Loucy (cell line): ENCODE results near the gene TPCN2.

ENCODE experiments used
- H2AFZ ChIP-seq: fragments of 200-600 bp; sonication (generic); 2 replicates; pipeline ENCODE4 v1.6.0; 2016; ENCODE audit warnings: antibody characterized with exemption, mild to moderate bottlenecking, low read length, moderate library complexity
- H3F3A ChIP-seq: fragments of 200-600 bp; 2 replicates; pipeline ENCODE4 v1.6.0; 2016; ENCODE audit warnings: antibody characterized with exemption, low read depth, mild to moderate bottlenecking
- H3K27me3 ChIP-seq: fragments of 200-600 bp; sonication (generic); 2 replicates; pipeline ENCODE4 v1.6.1; 2014; ENCODE audit warnings: low read length, mild to moderate bottlenecking; ENCODE audit not compliant: insufficient read depth, poor library complexity, severe bottlenecking
- H3K36me3 ChIP-seq: fragments of 200-600 bp; sonication (generic); 2 replicates; pipeline ENCODE4 v1.6.1; 2016; ENCODE audit warnings: low read length; ENCODE audit not compliant: insufficient read depth
- H3K4me1 ChIP-seq: fragments of 200-600 bp; sonication (generic); 2 replicates; pipeline ENCODE4 v1.5.1; 2014; ENCODE audit warnings: low read length, mild to moderate bottlenecking; ENCODE audit not compliant: insufficient read depth, poor library complexity, severe bottlenecking
- H3K4me2 ChIP-seq: fragments of 200-600 bp; sonication (generic); 2 replicates; pipeline ENCODE4 v1.6.0; 2014; ENCODE audit warnings: antibody characterized with exemption, low read length, low read depth, mild to moderate bottlenecking; ENCODE audit not compliant: poor library complexity, severe bottlenecking
- H3K4me3 ChIP-seq: fragments of 200-600 bp; sonication (generic); 2 replicates; pipeline ENCODE4 v1.5.1; 2014; ENCODE audit warnings: low read length, mild to moderate bottlenecking, mixed read lengths; ENCODE audit not compliant: poor library complexity, severe bottlenecking
- H3K79me2 ChIP-seq: fragments of 200-600 bp; sonication (generic); 2 replicates; pipeline ENCODE4 v1.6.1; 2014; ENCODE audit warnings: low read length; ENCODE audit not compliant: insufficient read depth
- H3K9ac ChIP-seq: fragments of 200-600 bp; sonication (generic); 2 replicates; pipeline ENCODE4 v1.6.0; 2014; ENCODE audit warnings: mild to moderate bottlenecking, low read depth, low read length, moderate library complexity; ENCODE audit not compliant: poor library complexity, severe bottlenecking
- H3K9me2 ChIP-seq: fragments of 200-600 bp; sonication (generic); replicated peaks from 2 replicates; pipeline ENCODE4 v1.6.1; 2016; ENCODE audit warnings: low read depth, low read length, mixed read lengths
- H3K9me3 ChIP-seq: fragments of 200-600 bp; sonication (generic); 2 replicates; pipeline ENCODE4 v1.6.1; 2014; ENCODE audit warnings: mild to moderate bottlenecking, antibody characterized with exemption, low read length, low read depth; ENCODE audit not compliant: insufficient read depth
- H4K20me1 ChIP-seq: fragments of 200-600 bp; sonication (generic); 2 replicates; pipeline ENCODE4 v1.6.0; 2014; ENCODE audit warnings: antibody characterized with exemption, low read length, mild to moderate bottlenecking; ENCODE audit not compliant: insufficient read depth, poor library complexity, severe bottlenecking
- EZH2phosphoT487 ChIP-seq: fragments of 200-600 bp; IDR thresholded peaks from 2 replicates; pipeline ENCODE4 v1.6.1; 2018; ENCODE audit warnings: antibody characterized with exemption, mild to moderate bottlenecking, moderate library complexity, borderline replicate concordance
- TF ChIP-seq, protein P1 (sequence below): fragments of 200-600 bp; sonication (generic); conservative IDR thresholded peaks from 2 replicates; pipeline ENCODE4 v1.5.1; 2014; ENCODE audit warnings: mild to moderate bottlenecking, antibody characterized with exemption, low read length

The TPCN2 gene

DNA sequence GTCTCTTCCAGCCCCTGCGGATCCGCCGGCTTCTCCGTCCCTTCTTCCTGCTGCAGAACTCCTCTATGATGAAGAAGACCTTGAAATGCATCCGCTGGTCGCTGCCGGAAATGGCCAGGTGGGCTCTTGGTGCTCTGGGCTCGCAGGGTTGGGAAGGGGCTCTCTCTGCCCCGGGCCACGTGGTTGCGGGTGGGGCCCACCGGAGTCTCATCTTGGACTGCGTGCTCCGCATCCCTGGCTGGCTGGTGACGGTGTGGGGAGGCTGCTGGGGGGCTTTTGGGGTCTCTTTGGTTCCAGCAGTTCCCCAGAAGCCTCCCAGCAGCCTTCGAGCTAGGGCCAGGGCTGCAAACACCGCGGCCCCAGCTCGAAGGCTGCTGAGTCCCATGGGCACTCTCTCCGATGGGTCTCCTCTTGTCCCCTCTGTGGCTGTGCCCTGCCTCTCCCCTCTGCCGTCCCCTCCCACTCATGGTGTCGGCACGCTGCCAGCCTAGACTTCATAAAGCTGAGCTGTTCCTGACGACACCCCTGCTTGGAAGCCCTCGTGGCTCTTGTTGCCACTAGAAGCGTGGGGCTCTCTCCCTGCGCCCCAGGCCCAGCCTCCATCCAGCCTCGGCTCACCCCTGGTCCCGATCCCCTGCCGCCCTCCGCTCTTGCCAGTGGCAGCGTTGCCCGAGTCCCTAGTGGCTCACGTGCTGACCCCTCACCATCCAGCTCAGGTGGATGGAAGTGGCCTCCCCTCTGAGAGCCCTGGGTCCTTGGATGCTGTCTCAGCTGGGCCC lies 14.3 kb downstream of the TPCN2 start:
- peaks cover 2% of the 10 kb centered on the region for H4K20me1 ChIP-seq
- H3K36me3 ChIP-seq = peaks cover 24% of the 10 kb centered on the region; the same call in 1 of the 2 replicates

DNA sequence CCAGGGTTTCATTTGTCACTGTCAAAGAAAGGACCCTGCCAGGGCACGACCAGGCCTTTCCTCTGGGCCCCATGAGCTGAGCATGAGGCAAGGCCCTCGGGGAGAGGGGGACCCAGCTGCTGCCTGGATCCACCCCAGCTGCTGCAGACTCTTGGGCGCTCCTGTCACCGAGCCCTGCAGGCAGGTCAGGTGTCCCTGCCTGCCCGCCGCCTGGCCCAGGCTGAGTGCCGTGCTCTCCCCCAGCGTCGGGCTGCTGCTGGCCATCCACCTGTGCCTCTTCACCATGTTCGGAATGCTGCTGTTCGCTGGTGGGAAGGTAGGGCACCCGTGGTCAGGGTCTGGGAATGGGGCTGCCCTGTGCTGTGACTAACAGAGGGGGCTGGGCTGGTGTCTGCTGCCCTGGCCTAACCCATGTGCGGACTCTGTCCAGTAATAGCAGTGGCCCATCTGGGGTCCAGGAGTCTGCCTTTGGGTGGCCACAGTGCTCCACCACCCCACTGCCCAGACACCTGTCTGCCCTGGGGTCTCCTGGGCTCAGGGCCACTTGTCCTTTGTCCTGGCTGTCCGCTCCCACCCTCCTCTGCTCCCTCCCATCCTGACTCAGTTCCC lies 15.0 kb downstream of the TPCN2 start:
- H3F3A ChIP-seq = no peaks in the 10 kb centered on the region
- H3K36me3 ChIP-seq = peaks cover 25% of the 10 kb centered on the region; the same call in 1 of the 2 replicates
- no peak overlapping the region for H3K4me3 ChIP-seq
- H3K79me2 ChIP-seq = peaks cover 20% of the 10 kb centered on the region; the same call in 1 of the 2 replicates
- TF ChIP-seq, protein P1, sequence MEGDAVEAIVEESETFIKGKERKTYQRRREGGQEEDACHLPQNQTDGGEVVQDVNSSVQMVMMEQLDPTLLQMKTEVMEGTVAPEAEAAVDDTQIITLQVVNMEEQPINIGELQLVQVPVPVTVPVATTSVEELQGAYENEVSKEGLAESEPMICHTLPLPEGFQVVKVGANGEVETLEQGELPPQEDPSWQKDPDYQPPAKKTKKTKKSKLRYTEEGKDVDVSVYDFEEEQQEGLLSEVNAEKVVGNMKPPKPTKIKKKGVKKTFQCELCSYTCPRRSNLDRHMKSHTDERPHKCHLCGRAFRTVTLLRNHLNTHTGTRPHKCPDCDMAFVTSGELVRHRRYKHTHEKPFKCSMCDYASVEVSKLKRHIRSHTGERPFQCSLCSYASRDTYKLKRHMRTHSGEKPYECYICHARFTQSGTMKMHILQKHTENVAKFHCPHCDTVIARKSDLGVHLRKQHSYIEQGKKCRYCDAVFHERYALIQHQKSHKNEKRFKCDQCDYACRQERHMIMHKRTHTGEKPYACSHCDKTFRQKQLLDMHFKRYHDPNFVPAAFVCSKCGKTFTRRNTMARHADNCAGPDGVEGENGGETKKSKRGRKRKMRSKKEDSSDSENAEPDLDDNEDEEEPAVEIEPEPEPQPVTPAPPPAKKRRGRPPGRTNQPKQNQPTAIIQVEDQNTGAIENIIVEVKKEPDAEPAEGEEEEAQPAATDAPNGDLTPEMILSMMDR = no peak
- no peak for TF ChIP-seq EZH2phosphoT487
- no peaks in the 10 kb centered on the region for H3K27me3 ChIP-seq
- H2AFZ ChIP-seq = no peak overlapping the region
- no peaks in the 10 kb centered on the region for H3K9me3 ChIP-seq
- H4K20me1 ChIP-seq = peaks cover 2% of the 10 kb centered on the region
- H3K4me2 ChIP-seq = no peak overlapping the region
- H3K9ac ChIP-seq = no peak overlapping the region
- no peaks in the 10 kb centered on the region for H3K4me1 ChIP-seq
- no peaks in the 10 kb centered on the region for H3K9me2 ChIP-seq

More for the DNA sequence above, 14.3 kb downstream of the TPCN2 start:
- H3K9ac ChIP-seq = no peak overlapping the region
- no peak overlapping the region for H3K4me3 ChIP-seq
- H3K27me3 ChIP-seq = no peaks in the 10 kb centered on the region
- peaks cover 21% of the 10 kb centered on the region; the same call in 1 of the 2 replicates for H3K79me2 ChIP-seq
- no peaks in the 10 kb centered on the region for H3K9me3 ChIP-seq
- TF ChIP-seq EZH2phosphoT487 = no peak
- TF ChIP-seq, protein P1 = no peak
- no peaks in the 10 kb centered on the region for H3K9me2 ChIP-seq
- no peaks in the 10 kb centered on the region for H3F3A ChIP-seq
- peaks cover 5% of the 10 kb centered on the region for H3K4me1 ChIP-seq
- H3K4me2 ChIP-seq = no peak overlapping the region
- H2AFZ ChIP-seq = no peak overlapping the region

DNA sequence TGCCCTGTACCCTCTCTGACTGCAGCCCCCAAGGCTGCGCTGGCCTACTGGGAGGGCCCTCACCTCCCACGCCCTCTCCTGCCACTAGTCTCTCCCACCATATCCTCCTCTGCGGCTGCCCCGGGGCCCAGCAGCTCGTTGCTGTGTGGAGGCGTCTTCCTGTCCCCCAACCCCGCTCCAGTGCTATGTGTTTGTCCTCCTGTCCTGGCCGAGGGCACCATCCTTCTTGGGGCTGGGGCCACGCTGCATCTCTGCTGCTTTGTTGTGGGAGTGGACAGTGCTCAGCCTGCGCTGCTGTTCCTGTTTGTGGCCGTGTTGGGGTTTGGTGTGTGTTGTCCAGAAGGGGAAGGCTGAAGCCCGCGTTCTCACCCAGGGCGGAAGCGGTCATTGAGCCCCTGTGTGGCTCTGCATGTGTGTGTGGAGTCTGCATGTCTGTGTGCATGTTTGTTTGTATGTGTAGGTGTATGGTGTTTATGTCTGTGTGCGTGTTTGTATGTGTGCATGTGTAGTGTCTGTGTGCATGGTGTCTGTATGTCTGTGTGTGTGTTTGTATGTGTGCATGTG lies 15.7 kb downstream of the TPCN2 start:
- Histone ChIP-seq H3K4me2 (no peak overlapping the region), H3K4me1 (no peaks in the 10 kb centered on the region), H3K9me2 (no peaks in the 10 kb centered on the region), H4K20me1 (peaks cover 2% of the 10 kb centered on the region), H3K9me3 (no peaks in the 10 kb centered on the region), H2AFZ (no peak overlapping the region), H3K4me3 (no peak overlapping the region), H3K79me2 (peaks cover 20% of the 10 kb centered on the region; the same call in 1 of the 2 replicates), H3F3A (no peaks in the 10 kb centered on the region), H3K9ac (no peak overlapping the region), H3K36me3 (peaks cover 25% of the 10 kb centered on the region; the same call in 1 of the 2 replicates), H3K27me3 (no peaks in the 10 kb centered on the region)
- TF ChIP-seq, protein P1 = no peak
- no peak for TF ChIP-seq EZH2phosphoT487
